Heart left ventricle (tissue), 16 donors: ENCODE data around the gene ILRUN. TPM values are rescaled to one million over a fixed set of nuclear protein-coding genes. Genes with fewer than 3 reads are reported as not detected.
"Not testable (repeated sequence)": the region's sequence is repeated elsewhere in the genome, so short reads cannot be mapped to it uniquely, and the experiment has no call there.

Source experiments
- ATAC-seq, 4 donors: fragments of 200-7000 bp; cut with Tn5 transposase; one replicate each; pipeline ENCODE4 v1.9.1; 2020 to 2022; ENCODE audit warnings: moderate library complexity in 4 of 4, mild to moderate bottlenecking in 3 of 4, moderate number of reproducible peaks in 1 of 4
- DNase-seq, 5 donors: peaks; one replicate each; pipeline ENCODE4 v3.0.0-alpha.2; 2020
- H3K27ac ChIP-seq, 12 donors: fragments of 200-600 bp; sonication (generic) in 4 of 12; one replicate each; pipeline versions ENCODE4 v1.5.0 to v1.8.0; 2016 to 2022; ENCODE audit warnings: mild to moderate bottlenecking in 2 of 12
- H3K27me3 ChIP-seq, 9 donors: fragments of 200-600 bp; sonication (generic) in 2 of 9; one replicate each; pipeline versions ENCODE4 v1.5.1 to v1.8.0; 2016 to 2022; ENCODE audit warnings: mild to moderate bottlenecking in 3 of 9
- H3K36me3 ChIP-seq, 9 donors: fragments of 200-600 bp; sonication (generic) in 2 of 9; one replicate each; pipeline versions ENCODE4 v1.5.0 to v1.8.0; 2018 to 2022; ENCODE audit warnings: mild to moderate bottlenecking in 2 of 9
- H3K4me1 ChIP-seq, 12 donors: fragments of 200-600 bp; sonication (generic) in 4 of 12; one replicate each; pipeline versions ENCODE4 v1.5.0 to v1.8.0; 2016 to 2022; ENCODE audit warnings: mild to moderate bottlenecking in 3 of 12
- H3K4me3 ChIP-seq, 12 donors: fragments of 200-600 bp; sonication (generic) in 4 of 12; one replicate each; pipeline versions ENCODE4 v1.5.0 to v1.8.0; 2017 to 2022; ENCODE audit warnings: mild to moderate bottlenecking in 9 of 12, moderate library complexity in 4 of 12
- H3K9me3 ChIP-seq, 12 donors: fragments of 200-600 bp; sonication (generic) in 4 of 12; one replicate each; pipeline versions ENCODE4 v1.5.0 to v1.8.0; 2016 to 2022; ENCODE audit warnings: mild to moderate bottlenecking in 1 of 12
- POLR2A ChIP-seq, 2 donors: fragments of 450-650 bp; IDR thresholded peaks; one replicate each; pipeline ENCODE4 v1.6.1; 2017; ENCODE audit warnings: antibody characterized with exemption in 2 of 2, mild to moderate bottlenecking in 2 of 2, moderate library complexity in 2 of 2
- WGBS, 4 donors: extraction: QIAGEN DNeasy Blood & Tissue Kit in 2 of 4; methylation state at CpG; one replicate each; pipeline versions ENCODE4 v1.1.5 to v1.1.7; 2013 to 2018; 5-methylcytosine and 5-hydroxymethylcytosine counted together
- intact Hi-C, 10 donors: fragments of 100-400 bp; cut with DNase I; formaldehyde crosslinking; loops; one replicate each; pipeline versions ENCODE4 v1.11.1 to v1.14.2; 2022
- polyA plus RNA-seq, 2 donors: library from polyadenylated mRNA; stranded (reverse); fragments of 200-250 nt; gene quantifications; one replicate each; pipeline ENCODE4 v1.2.3, GENCODE V29; 2013
- total RNA-seq, 9 donors: library from RNA; depleted of rRNA in 2 of 9; stranded (reverse); fragments of >200 nt in 2 of 9; fragmentation: NEBNext Ultra II Directional in 3 of 9; extraction: Animal tissue kit (Norgen Biotek cat#: 25700) in 3 of 9; gene quantifications; one replicate each; pipeline versions ENCODE4 v1.1.0 to v1.2.4, GENCODE V29; 2016 to 2023
- TF ChIP-seq, protein P1 (sequence below), 12 donors: fragments of 200-600 bp; sonication (generic) in 4 of 12; IDR thresholded peaks; one replicate each; pipeline versions ENCODE4 v1.5.0 to v1.8.0; 2018 to 2022; ENCODE audit warnings: antibody characterized with exemption in 12 of 12, mild to moderate bottlenecking in 5 of 12
- donor health status: ischemic (EF 13 %, LVEDD 7.1; RV severe dilation, severe dysfunction).
- donor health status: healthy with polysubstance abuse.
- donor health status: DM: no; HTN: yes; CAD: no.
- donor health status: DM: no; HTN: no; CAD: no.
- donor health status: ischemic (EF 25% LVEDD 6.9; RV normal size, moderate dysfunction).
- donor health status: ischemic (EF 25% LVEDD 5.7; RV mildly dilated, moderate dysfunction).
- donor health status: healthy.
- donor health status: DM: yes; HTN: yes; CAD: no.
- donor health status: ischemic (EF 35%, LVEDD 5.7; RV mildly dilated, moderate dysfunction).
- donor health status: nonischemic (EF 11% LVEDD 7.7; RV severe dilation, severe dysfunction).
- donor health status: DM: yes; HTN: yes; CAD: no.
- donor health status: PGD.
- donor health status: ischemic (EF 29% LVEDD 5.4; RV normal size, mild dysfunction).
- donor health status: nonischemic (EF 23%, LVEDD 6.1; RV moderate dilation, normal function).

Gene ILRUN
- total and polyA plus RNA-seq, 11 donors, result 91.2 to 191 (median 116) TPM

DNA sequence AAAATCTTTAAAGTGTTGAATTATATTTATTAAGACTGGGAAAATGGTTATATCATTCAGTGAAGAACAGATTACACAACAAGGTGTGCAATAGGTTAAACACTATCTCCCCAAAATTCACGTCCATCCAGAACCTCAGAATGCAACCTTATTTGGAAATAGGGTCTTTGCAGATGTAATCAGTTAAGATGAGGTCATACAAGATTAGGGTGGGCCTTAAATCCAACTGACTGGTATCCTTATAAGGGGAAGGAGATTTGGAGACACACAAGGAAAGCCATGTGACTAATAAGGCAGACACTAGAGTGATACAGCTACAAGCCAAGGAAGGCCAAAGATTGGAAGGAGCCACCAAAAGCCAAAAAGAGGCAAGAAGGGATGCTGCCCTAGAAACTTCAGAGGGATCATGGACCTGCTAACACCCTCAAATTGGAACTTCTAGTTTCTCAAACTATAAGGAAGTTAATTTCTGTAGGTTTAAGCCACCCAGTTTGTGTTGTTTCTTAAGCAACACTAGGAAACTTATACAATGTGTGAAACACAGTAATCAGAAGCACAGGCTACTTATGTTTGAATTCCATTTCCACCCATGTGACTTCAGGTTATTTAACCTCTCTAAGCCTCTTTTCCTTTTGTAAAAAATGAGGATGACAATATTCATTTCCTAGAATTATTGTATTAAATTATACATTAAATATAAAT, 16.9 kb downstream of the ILRUN start:
- no peaks in the 10 kb centered on the region for H3K27me3 ChIP-seq
- H3K9me3 ChIP-seq, result no peaks in the 10 kb centered on the region
- H3K27ac ChIP-seq, result peak overlapping the region in 1 of 12 donors; percentile 17
- intact Hi-C loops, result no loop called here
- DNase-seq (no peak), ATAC-seq (peak in 1 of 4 donors; percentile 24)
- H3K4me1 ChIP-seq, result peaks cover 0 to 37% (median 25%) of the 10 kb centered on the region in 12 donors
- WGBS, 4 donors, result 39 to 61% (median 42%) methylated on average over 1 of the region's 1 CpG
- TF ChIP-seq, protein P1, sequence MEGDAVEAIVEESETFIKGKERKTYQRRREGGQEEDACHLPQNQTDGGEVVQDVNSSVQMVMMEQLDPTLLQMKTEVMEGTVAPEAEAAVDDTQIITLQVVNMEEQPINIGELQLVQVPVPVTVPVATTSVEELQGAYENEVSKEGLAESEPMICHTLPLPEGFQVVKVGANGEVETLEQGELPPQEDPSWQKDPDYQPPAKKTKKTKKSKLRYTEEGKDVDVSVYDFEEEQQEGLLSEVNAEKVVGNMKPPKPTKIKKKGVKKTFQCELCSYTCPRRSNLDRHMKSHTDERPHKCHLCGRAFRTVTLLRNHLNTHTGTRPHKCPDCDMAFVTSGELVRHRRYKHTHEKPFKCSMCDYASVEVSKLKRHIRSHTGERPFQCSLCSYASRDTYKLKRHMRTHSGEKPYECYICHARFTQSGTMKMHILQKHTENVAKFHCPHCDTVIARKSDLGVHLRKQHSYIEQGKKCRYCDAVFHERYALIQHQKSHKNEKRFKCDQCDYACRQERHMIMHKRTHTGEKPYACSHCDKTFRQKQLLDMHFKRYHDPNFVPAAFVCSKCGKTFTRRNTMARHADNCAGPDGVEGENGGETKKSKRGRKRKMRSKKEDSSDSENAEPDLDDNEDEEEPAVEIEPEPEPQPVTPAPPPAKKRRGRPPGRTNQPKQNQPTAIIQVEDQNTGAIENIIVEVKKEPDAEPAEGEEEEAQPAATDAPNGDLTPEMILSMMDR (IDR thresholded peaks at IDR 0.05), result no peak
- no peak for TF ChIP-seq POLR2A (IDR thresholded peaks at IDR 0.05)
- no peak overlapping the region for H3K4me3 ChIP-seq
- H3K36me3 ChIP-seq, result no peaks in the 10 kb centered on the region

DNA sequence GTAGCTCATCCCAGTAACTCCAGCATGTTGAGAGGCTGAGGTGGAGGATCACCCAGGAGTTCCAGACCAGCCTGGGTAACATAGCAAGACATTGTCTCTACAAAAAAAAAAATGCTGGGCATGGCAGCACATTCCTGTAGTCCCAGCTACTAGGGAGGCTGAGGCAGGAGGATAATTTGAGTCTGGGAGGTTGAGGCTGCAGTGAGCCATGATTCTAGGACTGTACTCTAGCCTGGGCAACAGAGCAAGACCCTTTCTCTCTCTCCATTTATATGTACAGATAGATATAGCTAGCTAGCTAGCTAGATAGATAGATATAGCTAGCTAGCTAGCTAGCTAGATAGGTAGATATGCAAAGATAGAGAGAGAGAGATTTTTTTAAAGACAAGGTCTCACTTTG, 20.4 kb downstream of the ILRUN start:
- ATAC-seq (no peak), DNase-seq (no peak)
- no peaks in the 10 kb centered on the region for H3K27me3 ChIP-seq
- no peaks in the 10 kb centered on the region for H3K36me3 ChIP-seq
- H3K9me3 ChIP-seq, result no peaks in the 10 kb centered on the region
- H3K4me3 ChIP-seq, result no peak overlapping the region
- H3K27ac ChIP-seq, result no peak overlapping the region
- intact Hi-C loops, result no loop called here
- no peak for TF ChIP-seq POLR2A (IDR thresholded peaks at IDR 0.05)
- TF ChIP-seq, protein P1 (IDR thresholded peaks at IDR 0.05), result no peak
- H3K4me1 ChIP-seq, result peaks cover 8 to 60% (median 46%) of the 10 kb centered on the region in 12 donors

DNA sequence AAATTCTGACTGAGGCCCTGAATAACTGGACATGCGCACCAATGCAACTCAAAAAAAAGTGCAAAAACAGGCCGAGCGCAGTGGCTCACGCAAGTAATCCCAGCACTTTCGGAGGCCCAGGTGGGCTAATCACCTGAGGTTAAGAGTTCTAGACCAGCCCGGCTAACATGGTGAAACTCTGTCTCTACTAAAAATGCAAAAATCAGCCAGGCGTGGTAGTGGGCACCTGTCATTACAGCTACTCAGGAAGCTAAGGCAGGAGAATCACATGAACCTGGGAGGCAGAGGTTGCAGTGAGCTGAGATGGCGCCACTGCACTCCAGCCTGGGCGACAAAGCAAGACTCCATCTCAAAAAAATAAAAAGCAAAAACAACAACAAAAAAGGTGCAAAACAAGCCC, 21.6 kb downstream of the ILRUN start:
- H3K27ac ChIP-seq, H3K27me3 ChIP-seq, H3K36me3 ChIP-seq, H3K4me3 ChIP-seq, ATAC-seq, intact Hi-C loops, H3K9me3 ChIP-seq, DNase-seq: not testable (repeated sequence)
- WGBS, 4 donors, result 93 to 98% (median 96%) methylated on average over 9 of the region's 9 CpGs
- peaks cover 8 to 55% (median 36%) of the 10 kb centered on the region in 12 donors for H3K4me1 ChIP-seq

DNA sequence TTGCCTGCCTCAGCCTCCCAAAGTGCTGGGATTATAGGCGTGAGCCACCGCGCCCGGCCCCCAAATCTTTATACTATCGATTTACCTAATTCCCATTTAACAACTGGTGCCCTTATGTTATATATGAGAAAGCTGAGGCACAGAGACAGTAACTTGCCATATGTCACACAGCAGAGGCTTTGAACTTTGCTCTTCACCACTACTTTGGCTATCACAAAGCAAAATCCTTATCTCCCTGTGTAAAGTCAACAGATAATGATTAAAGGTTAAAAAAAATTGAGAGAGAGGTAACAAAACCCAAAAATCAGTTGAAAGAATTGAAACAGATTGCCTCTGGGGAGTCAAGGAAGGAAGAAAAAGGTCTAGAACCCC, 22.3 kb downstream of the ILRUN start:
- WGBS, 4 donors, result 96 to 99% (median 97%) methylated on average over 5 of the region's 5 CpGs
- ATAC-seq, result no peak
- intact Hi-C loops, result no loop called here
- Histone ChIP-seq H3K36me3 (no peaks in the 10 kb centered on the region), H3K4me1 (peaks cover 7 to 48% (median 30%) of the 10 kb centered on the region in 12 donors), H3K27me3 (no peaks in the 10 kb centered on the region), H3K4me3 (no peak overlapping the region), H3K27ac (peak overlapping the region in 1 of 12 donors; percentile 82), H3K9me3 (no peaks in the 10 kb centered on the region)
- DNase-seq, result no peak
- no peak for TF ChIP-seq POLR2A (IDR thresholded peaks at IDR 0.05)
- TF ChIP-seq, protein P1 (IDR thresholded peaks at IDR 0.05), result no peak

DNA sequence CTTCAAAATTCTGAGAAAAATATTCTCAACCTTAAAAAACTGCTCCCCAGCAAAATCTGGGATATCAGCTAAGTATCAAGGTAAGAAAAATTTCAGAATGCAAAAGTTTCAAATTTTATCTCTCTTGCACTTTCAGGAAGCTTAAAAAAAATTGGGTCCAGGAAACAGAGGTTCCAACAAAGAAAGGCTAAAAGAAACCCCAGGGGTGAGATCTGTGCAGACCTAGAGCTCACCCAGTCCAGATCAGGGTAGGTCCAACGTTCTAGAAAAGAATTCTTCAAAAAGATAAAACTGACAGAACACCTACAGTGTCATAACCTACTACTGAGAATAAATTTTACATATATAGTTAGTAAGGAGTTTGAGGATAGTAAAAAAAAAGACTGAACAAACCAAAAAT, 23.5 kb downstream of the ILRUN start:
- ATAC-seq, result no peak
- H3K9me3 ChIP-seq, result no peaks in the 10 kb centered on the region
- WGBS, 4 donors, result 0 to 5% (median 1%) methylated on average over 1 of the region's 1 CpG
- peaks cover 7 to 45% (median 26%) of the 10 kb centered on the region in 12 donors for H3K4me1 ChIP-seq
- no peak for DNase-seq
- peak overlapping the region in 1 of 12 donors; percentile 3 for H3K4me3 ChIP-seq
- no peaks in the 10 kb centered on the region for H3K36me3 ChIP-seq
- no peaks in the 10 kb centered on the region for H3K27me3 ChIP-seq
- peak overlapping the region in 9 of 12 donors; percentile 0 to 82 (median 33) for H3K27ac ChIP-seq
- TF ChIP-seq, protein P1 (IDR thresholded peaks at IDR 0.05), result no peak
- no peak for TF ChIP-seq POLR2A (IDR thresholded peaks at IDR 0.05)
- intact Hi-C loops, result no loop called here
